CD14-positive monocyte (primary cell): Measurements from ENCODE around the gene FBN2. TPM values are rescaled to one million over a fixed set of nuclear protein-coding genes. Genes with fewer than 3 reads are reported as not detected.

Experiments
- DNase-seq, 3 donors: peaks; one replicate each; pipeline ENCODE4 v3.0.0-alpha.2; 2011 to 2022
- H2AFZ ChIP-seq: 2 replicates; pipeline ENCODE4 v1.6.0; 2012; ENCODE audit warnings: mild to moderate bottlenecking, low read depth, low read length, inconsistent platforms; ENCODE audit not compliant: insufficient read depth, poor library complexity, severe bottlenecking
- H3K27ac ChIP-seq, 2 donors: 1 replicate in 1 of 2; 2 replicates in 1 of 2; pipeline ENCODE4 v1.5.1; 2012 to 2013; ENCODE audit warnings: low read length in 2 of 2, control low read depth in 1 of 2, inconsistent platforms in 1 of 2, low read depth in 1 of 2, mild to moderate bottlenecking in 1 of 2
- H3K27me3 ChIP-seq, 2 donors: one replicate each; pipeline versions ENCODE4 v1.6.0 to v1.6.1; 2011 to 2013; ENCODE audit warnings: low read length in 2 of 2; ENCODE audit not compliant: control insufficient read depth in 2 of 2, insufficient read depth in 2 of 2
- H3K36me3 ChIP-seq, 2 donors: replicated peaks in 1 of 2; 1 replicate in 1 of 2; 2 replicates in 1 of 2; pipeline versions ENCODE4 v1.5.1 to v1.6.1; 2012 to 2013; ENCODE audit warnings: low read length in 2 of 2, control low read depth in 1 of 2, inconsistent platforms in 1 of 2, mild to moderate bottlenecking in 1 of 2; ENCODE audit not compliant: insufficient read depth in 2 of 2, control insufficient read depth in 1 of 2
- H3K4me1 ChIP-seq, 2 donors: 1 replicate in 1 of 2; 2 replicates in 1 of 2; pipeline versions ENCODE4 v1.5.1 to v1.6.1; 2012 to 2013; ENCODE audit warnings: low read length in 2 of 2, control low read depth in 1 of 2, inconsistent platforms in 1 of 2, mild to moderate bottlenecking in 1 of 2, moderate library complexity in 1 of 2; ENCODE audit not compliant: insufficient read depth in 2 of 2, control insufficient read depth in 1 of 2
- H3K4me2 ChIP-seq: replicated peaks from 2 replicates; pipeline ENCODE3; 2012; ENCODE audit warnings: low read length, moderate library complexity, mild to moderate bottlenecking; ENCODE audit not compliant: poor library complexity, severe bottlenecking; ENCODE audit errors: extremely low read depth
- H3K4me3 ChIP-seq, 3 experiments: fragments of 200-600 bp in 1 of 3; sonication (generic) in 1 of 3; replicated peaks in 1 of 3; 1 replicate in 2 of 3; 2 replicates in 1 of 3; pipeline ENCODE4 v1.5.1; 2011 to 2013; ENCODE audit warnings: low read length in 3 of 3, mild to moderate bottlenecking in 3 of 3, control low read depth in 2 of 3, low read depth in 2 of 3, inconsistent platforms in 1 of 3, moderate library complexity in 1 of 3
- H3K79me2 ChIP-seq: 2 replicates; pipeline ENCODE4 v1.6.0; 2012; ENCODE audit warnings: mild to moderate bottlenecking, control low read depth, inconsistent platforms, low read length, moderate library complexity; ENCODE audit not compliant: insufficient read depth
- H3K9ac ChIP-seq: 2 replicates; pipeline ENCODE4 v1.6.0; 2017; ENCODE audit warnings: low read length, mild to moderate bottlenecking; ENCODE audit not compliant: insufficient read depth, poor library complexity, severe bottlenecking
- H3K9me3 ChIP-seq, 2 donors: replicated peaks in 1 of 2; 1 replicate in 1 of 2; 2 replicates in 1 of 2; pipeline versions ENCODE4 v1.5.1 to v1.6.1; 2012 to 2013; ENCODE audit warnings: low read length in 2 of 2, control low read depth in 1 of 2; ENCODE audit not compliant: control insufficient read depth in 1 of 2, insufficient read depth in 1 of 2
- H4K20me1 ChIP-seq: 2 replicates; pipeline ENCODE4 v1.6.0; 2012; ENCODE audit warnings: mild to moderate bottlenecking, low read length, control low read depth, moderate library complexity; ENCODE audit not compliant: insufficient read depth
- H3K27ac Mint-ChIP-seq, 7 donors: one replicate each; pipeline ENCODE4 v1.8.0; 2020; ENCODE audit warnings: mild to moderate bottlenecking in 7 of 7, mixed read lengths in 7 of 7, moderate library complexity in 6 of 7, inconsistent platforms in 2 of 7
- H3K27me3 Mint-ChIP-seq, 3 donors: one replicate each; pipeline ENCODE4 v1.8.0; 2021 to 2022; ENCODE audit warnings: low read depth in 3 of 3, mild to moderate bottlenecking in 3 of 3, mixed read lengths in 3 of 3, moderate library complexity in 3 of 3, inconsistent platforms in 1 of 3
- H3K36me3 Mint-ChIP-seq, 2 donors: one replicate each; pipeline ENCODE4 v1.8.0; 2020; ENCODE audit warnings: mixed read lengths in 2 of 2, inconsistent platforms in 1 of 2, mild to moderate bottlenecking in 1 of 2
- H3K4me1 Mint-ChIP-seq: one replicate; pipeline ENCODE4 v1.8.0; 2020; ENCODE audit warnings: mild to moderate bottlenecking, mixed read lengths
- H3K4me3 Mint-ChIP-seq, 2 donors: one replicate each; pipeline ENCODE4 v1.8.0; 2020; ENCODE audit warnings: mild to moderate bottlenecking in 2 of 2, mixed read lengths in 2 of 2, moderate library complexity in 1 of 2
- H3K9me3 Mint-ChIP-seq, 7 donors: one replicate each; pipeline ENCODE4 v1.8.0; 2020 to 2022; ENCODE audit warnings: mixed read lengths in 7 of 7, mild to moderate bottlenecking in 6 of 7, moderate library complexity in 6 of 7, inconsistent platforms in 2 of 7
- WGBS: methylation state at CpG from one replicate; pipeline ENCODE4 v1.1.5; 2013; ENCODE audit warnings: missing lambda C conversion rate; ENCODE audit not compliant: insufficient coverage; 5-methylcytosine and 5-hydroxymethylcytosine counted together
- intact Hi-C, 2 donors: fragments of 100-400 bp; cut with micrococcal nuclease; formaldehyde crosslinking; loops; one replicate each; pipeline versions ENCODE4 v1.15.0 to v1.15.1; 2023
- polyA plus RNA-seq, 3 donors: library from polyadenylated mRNA; depleted of rRNA in 1 of 3; unstranded in 2 of 3; stranded (reverse) in 1 of 3; fragments of 300-500 nt in 2 of 3; fragments of >200 nt in 1 of 3; fragmentation: Illumina TruSeq in 2 of 3; gene quantifications; 1 replicate in 2 of 3; 2 replicates in 1 of 3; pipeline ENCODE4 v1.2.3, GENCODE V29; 2012 to 2021
- TF ChIP-seq, protein P1 (sequence below): fragments of 200-600 bp; IDR thresholded peaks from one replicate; pipeline ENCODE4 v1.8.0; 2022; ENCODE audit warnings: antibody characterized with exemption, mild to moderate bottlenecking

FBN2 gene
- polyA plus RNA-seq, 3 donors = 0.85 to 19.3 (median 4.2) TPM

- no peaks in the 10 kb centered on the region for H4K20me1 ChIP-seq
- no CpG with 5 or more reads among the region's 2 CpGs for WGBS
- TF ChIP-seq, protein P1, sequence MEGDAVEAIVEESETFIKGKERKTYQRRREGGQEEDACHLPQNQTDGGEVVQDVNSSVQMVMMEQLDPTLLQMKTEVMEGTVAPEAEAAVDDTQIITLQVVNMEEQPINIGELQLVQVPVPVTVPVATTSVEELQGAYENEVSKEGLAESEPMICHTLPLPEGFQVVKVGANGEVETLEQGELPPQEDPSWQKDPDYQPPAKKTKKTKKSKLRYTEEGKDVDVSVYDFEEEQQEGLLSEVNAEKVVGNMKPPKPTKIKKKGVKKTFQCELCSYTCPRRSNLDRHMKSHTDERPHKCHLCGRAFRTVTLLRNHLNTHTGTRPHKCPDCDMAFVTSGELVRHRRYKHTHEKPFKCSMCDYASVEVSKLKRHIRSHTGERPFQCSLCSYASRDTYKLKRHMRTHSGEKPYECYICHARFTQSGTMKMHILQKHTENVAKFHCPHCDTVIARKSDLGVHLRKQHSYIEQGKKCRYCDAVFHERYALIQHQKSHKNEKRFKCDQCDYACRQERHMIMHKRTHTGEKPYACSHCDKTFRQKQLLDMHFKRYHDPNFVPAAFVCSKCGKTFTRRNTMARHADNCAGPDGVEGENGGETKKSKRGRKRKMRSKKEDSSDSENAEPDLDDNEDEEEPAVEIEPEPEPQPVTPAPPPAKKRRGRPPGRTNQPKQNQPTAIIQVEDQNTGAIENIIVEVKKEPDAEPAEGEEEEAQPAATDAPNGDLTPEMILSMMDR = no peak
- H3K9me3 ChIP-seq = no peaks in the 10 kb centered on the region
- Mint-ChIP-seq H3K9me3 (peaks cover 0 to 5% (median 2%) of the 10 kb centered on the region in 7 donors), H3K4me1 (no peaks in the 10 kb centered on the region), H3K4me3 (no peak overlapping the region), H3K27ac (peak overlapping the region in 1 of 7 donors; percentile 51), H3K27me3 (peaks cover 0 to 3% (median 0%) of the 10 kb centered on the region in 3 donors), H3K36me3 (peaks cover 53 to 58% of the 10 kb centered on the region in 2 donors)
- no peak for DNase-seq
- no peaks in the 10 kb centered on the region for H3K4me1 ChIP-seq
- H3K27ac ChIP-seq = no peak overlapping the region
- intact Hi-C loops = no loop called here
- H2AFZ ChIP-seq = no peak overlapping the region
- no peaks in the 10 kb centered on the region for H3K27me3 ChIP-seq
- no peaks in the 10 kb centered on the region for H3K79me2 ChIP-seq
- H3K4me3 ChIP-seq = no peak overlapping the region
- peaks cover 33 to 73% of the 10 kb centered on the region in 2 donors for H3K36me3 ChIP-seq
- no peak overlapping the region for H3K4me2 ChIP-seq
- H3K9ac ChIP-seq = no peak overlapping the region
Measured at GRCh38 chr5:128290152-128290858, 247.7 kb downstream of the FBN2 start.

DNA sequence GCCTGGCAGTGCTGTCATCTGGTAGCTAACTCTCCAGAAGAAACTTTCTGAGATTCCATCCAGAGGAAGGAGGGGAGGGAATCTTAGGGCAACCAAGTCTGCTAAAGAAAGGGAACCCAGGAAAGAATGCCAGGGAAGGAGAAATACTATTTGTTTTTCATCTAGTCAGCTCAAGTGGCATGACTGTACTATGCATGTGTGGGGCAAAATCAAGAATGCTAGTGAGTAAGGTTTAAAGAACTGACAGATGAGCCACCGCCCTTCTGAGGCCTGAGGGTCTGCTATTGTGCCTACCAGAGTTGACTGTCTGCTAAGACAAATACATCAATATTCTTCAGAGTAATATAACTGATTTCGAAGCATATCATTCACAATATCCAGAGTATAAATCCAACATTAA, 250.3 kb downstream of the FBN2 start:
- H3K36me3 Mint-ChIP-seq = peaks cover 66 to 78% of the 10 kb centered on the region in 2 donors
- Histone ChIP-seq H3K9me3 (no peaks in the 10 kb centered on the region), H2AFZ (no peak overlapping the region), H3K27ac (no peak overlapping the region), H3K4me1 (no peaks in the 10 kb centered on the region), H3K9ac (no peak overlapping the region), H3K27me3 (no peaks in the 10 kb centered on the region), H3K36me3 (peaks cover 33 to 93% of the 10 kb centered on the region in 2 donors), H3K4me3 (no peak overlapping the region), H3K79me2 (no peaks in the 10 kb centered on the region), H4K20me1 (no peaks in the 10 kb centered on the region), H3K4me2 (no peak overlapping the region)
- intact Hi-C loops = no loop called here
- H3K4me1 Mint-ChIP-seq = no peaks in the 10 kb centered on the region
- peaks cover 0 to 3% (median 0%) of the 10 kb centered on the region in 3 donors for H3K27me3 Mint-ChIP-seq
- no peak overlapping the region for H3K4me3 Mint-ChIP-seq
- H3K27ac Mint-ChIP-seq = peak overlapping the region in 1 of 7 donors; percentile 7
- WGBS = 100% methylated on average over 1 of the region's 2 CpGs
- TF ChIP-seq, protein P1 = no peak
- H3K9me3 Mint-ChIP-seq = peaks cover 0 to 3% (median 2%) of the 10 kb centered on the region in 7 donors
- DNase-seq = no peak
